ENCODE results near the gene CLDN5.

Gene CLDN5

DNA sequence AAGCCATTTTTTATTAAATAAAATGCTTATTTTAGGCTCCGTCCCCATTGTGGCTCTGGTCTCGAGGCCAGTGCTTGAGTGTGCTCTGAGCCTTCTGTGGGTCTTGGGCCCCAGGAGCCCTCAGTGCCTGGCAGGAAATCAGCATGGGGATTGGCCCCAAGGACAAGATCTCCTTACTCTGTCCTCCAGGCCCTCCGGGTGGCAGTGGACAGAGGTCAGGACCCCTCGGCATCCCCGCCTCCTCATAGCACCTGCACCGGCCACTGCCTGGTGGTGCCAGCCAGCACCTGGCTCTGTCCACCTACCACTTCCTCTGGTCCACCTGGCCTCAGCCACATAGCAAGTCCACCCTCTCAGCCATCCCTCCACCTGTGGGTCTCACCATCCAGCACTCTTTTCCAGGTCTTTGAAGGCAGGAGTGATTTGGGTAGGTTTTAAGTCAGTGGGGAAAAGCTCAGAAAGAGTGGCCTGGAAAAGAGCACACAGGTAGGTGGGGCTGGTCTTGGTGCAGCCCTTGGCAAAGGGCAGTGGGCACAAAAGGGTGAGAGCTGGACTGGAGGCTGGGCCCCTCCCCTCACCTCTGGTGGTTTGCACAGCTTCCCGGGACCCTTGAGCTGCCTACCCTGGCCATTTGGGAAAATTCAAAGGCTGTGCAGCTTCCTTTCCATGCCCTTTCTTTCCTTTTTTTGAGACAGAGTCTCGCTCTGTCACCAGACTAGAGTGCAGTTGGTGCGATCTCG is 3.5 kb downstream of the CLDN5 start:
- DNase-seq = no peak

DNA sequence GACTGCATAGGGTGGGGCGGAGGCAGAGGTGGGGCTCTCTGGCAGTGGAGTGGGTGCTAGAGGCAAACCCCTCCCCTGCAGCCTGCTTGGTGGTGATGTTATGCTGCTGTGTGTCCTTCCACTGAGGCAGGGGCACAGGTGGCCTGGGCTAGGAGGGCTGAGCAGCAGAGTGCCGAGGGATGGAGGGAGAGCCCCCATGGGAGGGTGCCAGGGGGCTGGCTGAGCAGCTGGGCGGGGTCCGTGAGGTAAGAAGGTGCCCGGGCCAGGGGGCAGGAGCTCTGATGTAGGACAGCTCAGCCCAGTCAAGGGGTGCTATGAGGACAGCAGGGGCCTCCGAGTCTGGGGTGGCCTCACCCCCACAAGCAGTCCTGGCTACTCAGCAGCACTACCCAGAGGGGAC is 4.2 kb downstream of the CLDN5 start:
- DNase-seq = no peak

DNA sequence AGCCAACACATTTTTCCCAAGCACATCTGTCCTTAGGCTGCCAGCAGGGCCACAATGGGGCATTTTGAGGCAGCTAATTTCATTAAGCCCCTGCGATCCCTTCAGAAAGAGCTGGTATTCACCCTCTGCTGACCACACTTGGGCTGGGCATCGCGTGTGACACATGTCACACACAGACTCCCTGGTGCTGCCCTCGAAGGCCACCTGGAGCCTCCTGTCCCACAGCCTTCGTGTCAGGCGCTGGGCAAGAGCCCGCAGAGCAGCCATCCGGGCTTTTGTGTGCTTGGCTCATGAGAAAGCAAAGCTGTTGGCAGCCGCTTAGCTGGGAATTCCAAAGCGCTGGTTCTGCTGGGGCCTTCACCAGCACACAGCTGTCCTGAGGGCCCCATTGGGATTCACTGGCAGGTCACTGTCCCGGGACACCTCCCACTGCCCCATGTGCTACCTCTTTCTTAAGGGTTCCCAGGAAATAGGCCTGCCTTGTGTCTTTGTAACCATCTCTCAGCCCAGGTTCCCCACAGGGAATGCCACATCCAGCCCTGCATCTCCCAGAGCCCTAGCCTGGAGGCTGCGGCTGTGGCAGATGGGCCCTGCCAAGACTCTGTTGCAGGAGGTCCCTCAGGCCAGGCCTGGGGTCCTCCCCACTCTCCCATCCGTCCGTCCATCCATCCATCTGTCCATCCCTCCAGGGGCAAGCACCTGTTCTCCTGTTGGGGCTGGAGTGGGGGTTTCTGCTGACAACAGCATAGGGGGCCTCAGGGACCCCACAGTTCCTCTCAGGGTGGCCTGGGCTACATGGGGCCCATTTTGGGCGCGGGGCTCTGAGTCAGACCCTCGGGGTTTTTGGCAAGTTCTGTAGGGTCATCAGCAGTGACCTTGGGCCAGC is 4.9 kb downstream of the CLDN5 start:
- no peak for DNase-seq

DNA sequence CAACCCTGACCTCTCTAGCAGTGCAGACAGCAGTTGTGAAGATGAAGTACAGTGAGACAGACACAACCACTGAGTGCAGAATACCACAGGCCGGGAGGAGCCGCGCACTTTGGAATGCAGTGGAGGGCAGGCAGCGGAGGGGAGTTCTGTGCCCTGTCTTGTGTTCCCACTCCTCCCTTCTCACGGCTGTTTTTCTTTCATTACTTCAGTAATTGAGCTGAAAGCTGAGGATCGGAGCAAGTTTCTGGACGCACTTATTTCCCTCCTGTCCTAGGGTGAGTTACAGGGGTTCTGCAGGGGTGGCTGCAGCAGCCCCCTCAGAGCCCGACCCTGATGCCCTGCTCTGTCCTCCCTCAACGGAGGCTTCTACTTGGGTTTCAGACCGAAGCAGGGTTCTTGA is 5.6 kb downstream of the CLDN5 start:
- no peak for DNase-seq

DNA sequence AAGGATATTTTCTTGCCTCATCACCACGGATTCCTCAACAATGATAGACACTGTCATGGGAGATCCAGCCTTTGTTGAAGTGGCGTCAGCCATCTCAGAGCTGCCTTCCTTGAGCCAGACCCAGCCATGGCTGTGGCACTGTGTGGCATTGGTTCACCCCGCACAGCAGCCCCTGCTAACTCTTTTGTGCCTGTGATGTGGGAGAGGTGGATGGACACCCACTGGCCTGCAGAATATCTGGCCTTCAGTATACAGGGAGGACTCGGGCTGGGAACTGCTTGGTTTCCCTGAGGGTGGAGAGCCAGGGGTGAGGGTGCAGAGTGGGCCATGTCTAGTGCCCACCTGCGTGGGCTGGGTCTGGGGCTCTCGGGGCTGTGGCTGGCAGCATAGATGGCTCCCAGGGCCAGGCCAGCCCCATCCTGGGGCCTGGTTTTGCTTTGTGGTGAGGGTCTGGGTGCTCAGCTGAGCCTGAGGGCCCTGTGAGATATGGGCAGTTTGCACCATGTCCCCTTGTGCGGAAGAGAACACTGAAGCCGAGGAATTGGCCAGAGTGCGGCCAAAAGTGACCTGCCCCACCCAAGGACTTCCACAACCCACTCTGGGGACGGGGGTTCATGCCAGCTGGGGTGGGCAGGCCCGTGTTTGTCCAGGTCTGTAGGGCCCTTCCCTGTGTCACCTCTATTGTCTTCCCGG is 6.1 kb downstream of the CLDN5 start:
- DNase-seq = no peak

DNA sequence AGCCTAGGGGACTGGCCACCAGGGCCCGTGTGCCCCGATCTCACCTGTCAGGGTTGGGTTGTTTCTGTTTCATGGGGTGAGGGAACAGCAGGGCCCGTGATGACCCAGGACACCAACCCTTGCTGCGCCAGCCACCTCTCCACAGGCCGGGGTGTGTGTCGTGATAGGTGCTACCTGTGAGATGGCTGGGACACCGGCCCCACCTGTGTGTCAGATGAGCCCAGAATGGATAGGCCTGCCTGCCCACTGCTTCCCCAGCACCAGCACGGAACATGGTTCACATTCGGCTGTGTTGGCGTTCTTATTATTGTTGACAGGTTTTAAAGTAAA is 7.1 kb downstream of the CLDN5 start:
- no peak for DNase-seq

DNA sequence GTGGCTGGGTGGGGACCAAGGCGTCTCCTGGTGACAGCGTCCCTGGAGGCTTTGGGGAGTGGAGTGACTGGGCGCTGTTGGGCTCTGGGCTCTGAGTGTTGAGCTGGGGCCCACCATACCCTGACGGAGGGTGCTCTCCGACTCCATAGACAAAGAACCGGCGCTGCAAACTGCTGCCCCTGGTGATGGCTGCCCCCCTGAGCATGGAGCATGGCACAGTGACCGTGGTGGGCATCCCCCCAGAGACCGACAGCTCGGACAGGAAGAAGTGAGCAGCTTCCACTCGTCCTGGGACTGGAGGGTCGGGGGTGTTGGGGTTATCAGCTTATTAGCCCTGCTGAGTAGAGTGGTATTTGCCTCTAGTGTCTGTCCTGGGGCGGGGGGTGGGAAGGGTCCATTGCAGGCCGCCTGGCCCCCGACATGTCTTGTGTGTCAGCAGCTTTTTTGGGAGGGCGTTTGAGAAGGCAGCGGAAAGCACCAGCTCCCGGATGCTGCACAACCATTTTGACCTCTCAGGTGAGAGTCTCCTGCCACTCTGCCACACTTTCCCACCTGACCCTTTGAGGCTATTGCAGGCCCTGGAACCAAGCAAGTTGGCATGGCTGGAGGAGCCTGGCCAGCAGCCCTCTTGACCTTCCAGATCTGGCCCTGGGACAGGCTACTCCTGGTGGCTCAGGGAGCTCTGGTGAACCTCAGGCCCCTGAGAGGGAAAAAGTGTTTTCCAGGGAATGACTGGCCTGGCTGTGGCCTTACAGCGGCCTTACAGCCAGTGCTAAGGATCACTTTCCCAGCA is 7.6 kb downstream of the CLDN5 start:
- DNase-seq = no peak

DNA sequence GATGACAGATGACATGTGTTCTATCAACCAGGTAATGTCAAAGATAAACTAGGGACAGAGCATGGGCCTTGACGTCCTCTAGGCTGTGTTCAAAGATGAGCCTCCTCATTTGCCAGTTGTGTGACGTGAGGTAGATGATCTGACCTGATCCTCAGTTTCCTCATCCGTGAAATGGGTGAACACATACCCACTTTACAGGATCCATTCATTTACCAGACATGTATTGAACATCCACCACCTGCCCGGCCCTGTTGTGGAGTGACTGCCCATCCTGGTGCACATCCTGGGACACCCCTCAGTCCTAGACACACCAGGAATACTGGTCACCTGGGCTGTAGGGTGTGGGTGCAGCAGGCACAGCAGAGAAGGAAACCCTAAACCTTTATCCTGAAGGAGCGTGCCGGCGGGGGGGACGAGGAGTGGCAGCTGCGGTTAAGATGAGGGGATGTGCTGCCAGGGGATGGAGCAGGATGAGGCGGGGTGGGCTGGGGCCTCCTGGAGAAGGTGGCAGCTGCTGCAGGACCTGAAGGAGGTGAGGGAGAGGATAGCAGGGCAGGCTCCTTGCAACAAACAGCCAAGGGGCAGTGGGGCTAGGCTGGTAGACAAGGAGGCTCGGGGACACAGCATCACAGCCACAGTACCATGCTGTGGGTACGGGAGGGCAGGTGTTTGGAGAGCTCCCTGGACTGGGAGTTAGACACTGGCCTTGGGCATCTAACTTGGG is 8.4 kb downstream of the CLDN5 start:
- no peak for DNase-seq

DNA sequence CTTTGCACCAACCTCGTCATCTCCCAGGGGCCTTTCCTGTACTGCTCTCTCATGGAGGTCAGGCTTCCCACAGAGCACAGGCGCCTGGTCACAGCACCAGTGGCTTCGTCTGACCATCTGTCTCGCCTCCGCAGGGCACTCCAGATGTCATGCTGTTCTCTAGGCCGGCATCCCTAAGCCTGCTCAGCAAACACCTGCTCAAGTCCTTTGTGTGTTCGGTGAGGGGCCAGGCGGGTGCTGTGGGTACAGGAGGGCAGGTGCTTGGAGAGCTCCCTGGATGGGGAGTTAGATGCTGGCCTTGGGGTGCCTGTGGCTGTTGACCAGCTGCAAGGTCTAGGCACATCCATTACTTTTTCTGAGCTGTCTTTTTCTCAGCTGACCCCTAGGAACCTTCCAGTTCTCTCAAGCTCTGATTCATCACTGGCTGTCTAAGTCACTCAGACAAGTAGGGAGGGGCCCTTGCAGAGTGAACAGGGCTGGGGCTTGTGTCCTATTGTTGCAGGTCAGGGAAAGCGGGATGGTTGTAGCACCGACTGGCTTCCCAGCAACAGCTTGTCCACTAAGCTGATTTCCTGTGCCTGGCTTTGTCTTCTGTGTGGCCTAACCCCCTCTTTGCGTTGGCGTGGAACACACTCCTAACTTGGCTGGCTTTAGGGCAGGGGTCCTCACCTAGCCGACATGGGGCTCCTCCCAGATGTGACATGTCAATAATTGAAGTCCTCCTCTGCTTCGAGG is 9.2 kb downstream of the CLDN5 start:
- no peak for DNase-seq

DNA sequence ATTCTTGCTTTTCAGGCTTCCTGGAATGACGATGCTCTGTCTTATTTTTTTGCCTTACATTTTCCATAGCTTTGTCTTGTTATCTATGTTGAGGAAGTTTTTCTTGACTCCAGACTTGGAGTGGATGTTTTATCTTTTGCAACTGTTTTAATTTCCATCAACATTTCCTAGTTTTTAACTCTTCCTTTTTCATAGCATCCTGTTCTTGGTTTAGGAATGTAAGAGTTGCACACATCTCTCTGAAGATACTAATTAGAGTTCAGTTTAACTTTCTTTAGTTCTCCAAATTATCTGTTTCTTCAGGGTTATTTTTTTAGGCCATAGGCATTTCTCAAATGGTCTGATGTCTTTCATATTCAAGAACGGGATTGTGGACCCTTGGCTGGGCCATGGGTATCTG is 10.4 kb downstream of the CLDN5 start:
- DNase-seq = no peak

DNA sequence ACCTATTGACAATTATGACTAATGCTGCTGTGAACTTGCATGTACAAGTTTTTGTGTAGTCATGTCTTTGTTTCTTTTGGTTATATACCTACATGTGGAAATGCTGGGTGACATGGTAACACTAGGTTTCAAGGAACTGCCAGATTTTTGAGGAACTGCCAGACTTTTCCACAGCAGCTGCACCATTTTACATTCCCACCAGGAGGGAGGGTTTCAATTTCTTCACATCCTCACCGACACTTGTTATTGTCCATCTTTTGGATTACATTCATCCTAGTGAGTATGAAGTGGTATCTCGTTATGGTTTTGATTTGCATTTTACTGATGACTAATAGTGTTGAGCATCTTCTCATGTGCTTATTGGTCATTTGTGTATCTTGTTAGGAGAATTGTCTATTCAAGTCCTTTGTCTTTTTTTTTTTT is 13.3 kb downstream of the CLDN5 start:
- DNase-seq = no peak

DNA sequence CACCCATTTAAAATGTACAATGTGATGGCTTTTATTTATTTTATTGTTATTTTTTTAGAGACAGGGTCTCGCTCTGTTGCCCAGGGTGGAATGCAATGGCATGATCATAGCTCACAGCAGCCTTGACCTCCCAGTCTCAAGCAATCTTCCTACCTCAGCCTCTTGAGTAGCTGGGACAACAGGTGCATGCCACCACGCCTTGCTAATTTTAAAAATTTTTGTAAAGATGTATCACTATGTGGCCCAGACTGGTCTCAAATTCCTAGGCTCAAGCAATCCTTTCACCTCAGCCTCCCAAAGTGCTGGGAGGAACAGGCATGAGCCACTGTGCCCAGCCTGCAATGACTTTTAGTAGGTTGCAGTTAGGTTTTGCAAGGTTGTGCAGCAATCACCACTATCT is 14.3 kb downstream of the CLDN5 start:
- DNase-seq = no peak

DNA sequence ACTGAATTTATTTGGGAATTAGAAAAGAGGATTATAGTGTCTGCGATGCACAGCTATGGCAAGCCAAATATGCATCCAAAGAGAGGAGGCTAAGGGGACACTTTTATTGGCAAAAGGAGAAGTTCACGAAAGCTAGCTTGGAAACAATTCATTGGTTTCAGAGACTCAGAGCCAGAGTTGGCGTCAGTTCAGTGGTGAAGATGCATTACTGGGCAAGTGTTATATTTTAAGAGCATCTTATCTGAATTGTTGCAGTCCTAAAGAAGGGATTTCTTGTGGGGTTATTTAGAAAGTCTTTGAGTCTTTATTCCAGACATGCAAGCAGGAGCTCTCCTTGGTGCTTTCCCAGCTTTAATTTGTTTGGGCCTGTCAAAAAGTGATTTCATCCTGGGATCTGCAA is 15.0 kb downstream of the CLDN5 start:
- no peak for DNase-seq

DNA sequence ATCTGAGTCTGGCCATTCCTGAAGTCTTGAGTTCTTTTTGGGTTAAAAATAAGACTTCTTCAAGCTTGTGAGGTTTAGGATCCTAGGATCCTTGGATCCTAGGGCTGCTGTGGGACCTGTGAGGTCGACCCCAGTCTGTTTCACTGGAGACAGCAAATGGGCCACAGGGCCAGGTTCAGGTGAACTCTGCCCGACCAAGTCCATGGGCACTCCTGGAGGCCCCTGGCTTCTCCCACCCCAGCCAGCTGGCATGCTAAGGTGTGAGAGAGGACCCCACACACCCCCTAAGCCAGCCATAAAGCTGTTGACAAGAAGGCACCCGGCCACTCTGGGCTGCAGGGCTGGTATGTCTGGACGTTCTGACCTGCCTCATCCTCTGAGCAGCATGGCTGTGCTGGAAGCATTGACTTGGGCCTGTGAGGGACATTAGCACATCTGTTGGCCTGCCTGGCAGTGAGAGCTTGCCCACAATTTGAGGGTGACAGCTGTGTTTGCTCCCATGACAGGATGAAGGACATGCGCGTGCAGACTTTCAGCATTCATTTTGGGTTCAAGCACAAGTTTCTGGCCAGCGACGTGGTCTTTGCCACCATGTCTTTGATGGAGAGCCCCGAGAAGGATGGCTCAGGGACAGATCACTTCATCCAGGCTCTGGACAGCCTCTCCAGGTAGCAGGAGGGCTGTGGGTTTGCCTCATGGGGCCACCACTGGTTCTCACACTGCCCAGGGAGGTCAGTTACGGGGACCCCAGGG is 16.0 kb downstream of the CLDN5 start:
- DNase-seq = no peak

DNA sequence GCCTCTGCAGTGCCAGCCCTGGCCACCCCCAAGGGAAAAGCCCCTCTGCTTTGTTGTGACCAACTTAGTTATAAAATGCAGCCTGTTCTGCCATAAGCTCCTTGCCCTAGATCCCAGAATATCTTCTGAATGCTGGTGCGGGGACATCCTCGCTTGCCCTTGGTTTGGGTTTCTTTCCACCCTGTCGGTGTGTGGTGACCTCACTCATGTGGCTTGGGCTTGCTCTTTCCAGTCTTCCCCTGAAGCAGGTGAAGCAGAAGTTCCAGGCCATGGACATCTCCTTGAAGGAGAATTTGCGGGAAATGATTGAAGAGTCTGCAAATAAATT is 16.7 kb downstream of the CLDN5 start:
- DNase-seq = no peak

DNA sequence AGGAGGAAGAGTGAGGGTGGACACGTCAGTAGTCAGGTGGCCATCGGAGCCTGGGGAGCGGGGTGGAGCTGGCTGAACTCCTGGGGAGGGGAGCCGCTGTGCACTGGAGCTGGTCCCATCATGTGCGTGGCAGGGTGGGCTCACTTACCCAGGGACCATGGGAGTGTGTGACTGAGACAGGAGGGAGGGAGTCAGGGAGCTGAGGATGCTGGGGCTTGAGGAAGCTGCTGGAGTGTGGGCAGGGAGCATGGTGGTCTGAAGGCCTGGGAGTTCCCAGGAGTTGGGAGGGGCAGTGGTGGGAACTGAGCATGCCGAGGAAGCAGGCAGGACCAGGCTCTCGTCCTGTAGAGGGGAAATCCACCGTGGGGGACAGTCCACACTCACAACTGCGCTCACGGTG is 18.0 kb downstream of the CLDN5 start:
- DNase-seq = no peak

DNA sequence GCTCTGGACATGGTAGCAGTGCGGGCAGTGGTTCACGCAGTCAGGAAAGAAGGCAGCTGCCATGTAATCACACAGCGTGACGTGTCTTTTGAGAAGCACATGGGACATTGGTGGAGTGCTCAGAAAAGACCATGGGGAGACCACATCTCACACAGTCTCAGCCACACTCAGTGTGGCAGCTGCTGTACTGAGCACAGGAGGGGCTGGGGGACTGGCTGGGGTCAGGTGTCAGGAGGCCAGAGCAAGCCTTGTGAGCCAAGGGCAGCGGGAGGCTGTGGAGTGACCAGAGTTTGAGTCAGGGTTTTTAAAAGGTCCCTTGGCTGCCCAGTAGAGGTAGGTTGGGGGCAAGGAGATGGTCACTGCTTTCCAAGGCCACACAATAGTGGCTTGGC is 18.5 kb downstream of the CLDN5 start:
- DNase-seq = no peak

DNA sequence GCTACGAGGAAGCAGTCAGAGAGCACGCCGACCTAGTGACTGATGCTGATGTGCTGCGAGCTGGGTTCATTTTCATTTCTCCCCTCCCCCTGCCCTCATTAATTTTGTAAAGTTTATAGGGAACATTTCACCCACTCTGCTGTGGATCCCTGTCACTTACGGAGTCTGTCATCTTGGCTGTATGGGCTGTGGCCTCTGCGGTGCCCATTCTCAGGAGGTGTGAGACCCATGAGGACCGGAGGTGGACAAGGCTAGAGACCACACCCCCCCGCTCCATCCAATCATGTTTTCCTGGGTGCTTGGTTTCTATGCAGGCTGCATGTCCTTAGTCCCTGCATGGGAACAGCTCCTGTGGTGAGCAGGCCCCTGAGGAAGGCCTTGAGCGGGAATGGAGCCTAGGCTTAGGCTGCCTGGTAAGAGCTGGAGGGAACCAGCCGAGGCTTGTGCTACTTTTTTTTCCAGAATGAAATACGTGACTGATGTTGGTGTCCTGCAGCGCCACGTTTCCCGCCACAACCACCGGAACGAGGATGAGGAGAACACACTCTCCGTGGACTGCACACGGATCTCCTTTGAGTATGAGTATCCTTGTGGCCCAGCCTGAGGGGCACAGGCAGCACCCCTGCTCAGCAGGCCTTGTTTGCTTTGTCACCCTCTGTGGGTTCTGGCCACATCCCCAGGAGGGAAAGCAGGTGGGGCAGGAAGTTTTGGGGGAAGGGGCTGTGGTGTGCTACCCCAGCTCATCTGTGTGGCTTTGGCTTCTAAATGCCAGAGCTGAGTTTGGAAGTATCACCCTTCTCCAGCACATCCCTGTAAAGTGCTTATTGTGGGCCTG is 19.1 kb downstream of the CLDN5 start:
- no peak for DNase-seq

DNA sequence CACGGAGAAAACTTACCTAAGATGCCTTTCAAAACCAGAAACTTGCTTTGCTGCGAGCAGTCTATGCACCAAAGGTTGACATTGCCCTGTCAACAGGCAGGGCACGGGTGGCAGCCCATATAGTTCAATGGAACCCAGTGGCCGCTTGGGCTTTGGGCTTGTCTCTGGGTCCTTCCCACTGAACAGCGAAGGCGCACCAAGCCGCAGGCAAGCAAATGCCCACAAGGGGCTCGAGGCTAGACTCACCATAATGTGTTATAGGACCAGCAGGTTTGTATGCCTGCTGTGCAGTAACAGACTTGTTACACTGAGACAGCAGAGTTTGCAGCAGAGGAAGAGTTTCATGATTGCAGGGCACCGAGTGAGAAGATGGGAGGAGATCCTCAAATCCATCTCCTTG is 20.3 kb downstream of the CLDN5 start:
- no peak for DNase-seq

DNA sequence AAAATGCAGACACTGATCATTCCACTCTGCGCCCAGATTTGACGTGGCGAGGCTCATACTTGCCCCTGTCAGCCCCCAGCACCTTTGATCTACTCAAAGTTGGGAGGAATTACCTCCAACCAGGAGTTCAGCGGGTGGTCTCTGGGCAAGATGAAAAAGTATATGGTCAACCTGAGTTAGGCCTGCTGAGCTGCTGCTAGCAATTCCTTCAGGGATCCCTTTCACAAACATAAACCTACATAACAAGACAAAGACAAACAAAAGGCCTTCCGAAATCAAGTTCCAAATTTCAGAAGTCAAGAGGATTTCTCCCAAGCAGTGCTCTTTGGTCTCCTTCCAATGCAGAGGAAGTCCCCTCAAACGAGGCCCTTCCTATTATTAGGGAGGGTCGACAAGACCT is 20.8 kb downstream of the CLDN5 start:
- DNase-seq = no peak
